ENCODE data around the gene EPS8L2.
"Not testable (repeated sequence)": the region's sequence is repeated elsewhere in the genome, so short reads cannot be mapped to it uniquely, and the experiment has no call there.

The EPS8L2 gene

DNA sequence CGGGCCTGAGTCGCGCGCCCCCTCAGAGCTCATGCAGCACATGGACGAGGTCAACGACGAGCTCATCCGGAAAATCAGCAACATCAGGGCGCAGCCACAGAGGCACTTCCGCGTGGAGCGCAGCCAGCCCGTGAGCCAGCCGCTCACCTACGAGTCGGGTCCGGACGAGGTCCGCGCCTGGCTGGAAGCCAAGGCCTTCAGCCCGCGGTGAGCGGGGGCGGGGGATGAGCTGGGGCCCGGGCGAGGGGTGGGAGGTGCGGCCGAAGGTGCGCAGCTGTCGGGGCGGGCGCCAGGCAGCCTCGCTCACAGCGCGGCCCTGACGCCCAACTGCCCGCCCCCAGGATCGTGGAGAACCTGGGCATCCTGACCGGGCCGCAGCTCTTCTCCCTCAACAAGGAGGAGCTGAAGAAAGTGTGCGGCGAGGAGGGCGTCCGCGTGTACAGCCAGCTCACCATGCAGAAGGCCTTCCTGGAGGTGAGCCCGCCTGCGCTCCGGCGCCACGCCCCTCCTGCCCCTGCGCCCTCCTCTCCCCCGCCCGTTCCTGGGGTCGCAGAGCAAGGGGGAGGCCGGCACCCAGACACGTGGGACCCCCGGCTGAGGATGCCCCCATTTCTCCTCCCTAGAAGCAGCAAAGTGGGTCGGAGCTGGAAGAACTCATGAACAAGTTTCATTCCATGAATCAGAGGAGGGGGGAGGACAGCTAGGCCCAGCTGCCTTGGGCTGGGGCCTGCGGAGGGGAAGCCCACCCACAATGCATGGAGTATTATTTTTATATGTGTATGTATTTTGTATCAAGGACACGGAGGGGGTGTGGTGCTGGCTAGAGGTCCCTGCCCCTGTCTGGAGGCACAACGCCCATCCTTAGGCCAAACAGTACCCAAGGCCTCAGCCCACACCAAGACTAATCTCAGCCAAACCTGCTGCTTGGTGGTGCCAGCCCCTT, 20.5 kb downstream of the EPS8L2 start:
- peak; percentile 18 for DNase-seq

DNA sequence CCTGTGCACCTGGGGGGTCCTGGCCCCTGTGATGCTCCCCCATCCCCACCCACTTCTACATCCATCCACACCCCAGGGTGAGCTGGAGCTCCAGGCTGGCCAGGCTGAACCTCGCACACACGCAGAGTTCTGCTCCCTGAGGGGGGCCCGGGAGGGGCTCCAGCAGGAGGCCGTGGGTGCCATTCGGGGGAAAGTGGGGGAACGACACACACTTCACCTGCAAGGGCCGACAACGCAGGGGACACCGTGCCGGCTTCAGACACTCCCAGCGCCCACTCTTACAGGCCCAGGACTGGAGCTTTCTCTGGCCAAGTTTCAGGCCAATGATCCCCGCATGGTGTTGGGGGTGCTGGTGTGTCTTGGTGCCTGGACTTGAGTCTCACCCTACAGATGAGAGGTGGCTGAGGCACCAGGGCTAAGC, 21.3 kb downstream of the EPS8L2 start:
- no peak for DNase-seq

DNA sequence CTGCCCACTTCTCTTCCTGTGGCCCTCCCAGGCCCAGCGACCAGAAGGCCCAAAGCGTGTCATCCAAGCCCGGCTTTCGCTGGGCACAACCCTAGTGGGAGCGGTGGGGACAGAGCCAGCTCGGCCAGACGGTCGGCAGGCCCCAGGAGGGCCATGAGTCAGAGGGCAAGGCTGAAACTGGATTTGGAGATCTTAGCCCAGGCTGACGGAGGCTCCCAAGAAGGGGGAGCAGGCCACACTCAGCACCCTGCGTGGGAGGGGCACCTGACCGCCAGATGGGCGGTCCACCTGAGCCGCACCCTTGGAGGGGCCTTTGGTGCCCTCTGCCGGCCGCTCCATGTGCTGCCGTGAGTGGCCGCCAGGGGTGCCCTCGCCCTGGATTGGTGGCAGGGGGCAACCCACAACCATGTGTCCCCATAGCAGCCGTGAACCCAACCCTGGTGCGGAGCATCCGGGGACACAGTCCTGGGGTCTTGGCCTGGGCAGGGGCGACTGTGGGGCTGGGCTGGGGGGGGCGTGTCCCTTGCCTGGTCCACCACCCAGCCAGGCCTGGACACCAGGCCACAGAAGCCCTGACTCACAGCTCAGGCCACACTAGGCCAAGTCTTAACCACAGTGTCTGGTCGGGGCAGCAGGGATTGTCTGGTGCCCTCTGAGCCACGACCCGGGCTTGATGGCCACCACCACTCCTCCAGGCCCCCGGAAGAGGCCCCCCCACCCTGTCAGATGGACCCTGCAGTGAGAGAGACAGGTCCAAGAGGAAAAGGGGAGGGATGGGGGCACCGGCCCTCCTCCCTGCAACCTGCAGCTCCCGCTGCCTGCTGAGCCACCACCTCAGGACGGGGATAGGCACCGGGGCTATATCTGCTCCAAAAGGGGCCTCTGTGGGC, 22.1 kb downstream of the EPS8L2 start:
- DNase-seq, result peak; percentile 12

- no peak for DNase-seq
These were observed 23.0 kb downstream of the EPS8L2 start for GRCh38 chr11:728901-729491.

- DNase-seq, result no peak
These were observed 23.6 kb downstream of the EPS8L2 start for GRCh38 chr11:729492-730074.

GRCh38 chr11:733072-733471, 27.0 kb downstream of the EPS8L2 start:
- DNase-seq, result no peak

GRCh38 chr11:734541-734940, 28.5 kb downstream of the EPS8L2 start:
- not testable (repeated sequence) for DNase-seq

GRCh38 chr11:737366-737765, 31.3 kb downstream of the EPS8L2 start:
- no peak for DNase-seq

DNA sequence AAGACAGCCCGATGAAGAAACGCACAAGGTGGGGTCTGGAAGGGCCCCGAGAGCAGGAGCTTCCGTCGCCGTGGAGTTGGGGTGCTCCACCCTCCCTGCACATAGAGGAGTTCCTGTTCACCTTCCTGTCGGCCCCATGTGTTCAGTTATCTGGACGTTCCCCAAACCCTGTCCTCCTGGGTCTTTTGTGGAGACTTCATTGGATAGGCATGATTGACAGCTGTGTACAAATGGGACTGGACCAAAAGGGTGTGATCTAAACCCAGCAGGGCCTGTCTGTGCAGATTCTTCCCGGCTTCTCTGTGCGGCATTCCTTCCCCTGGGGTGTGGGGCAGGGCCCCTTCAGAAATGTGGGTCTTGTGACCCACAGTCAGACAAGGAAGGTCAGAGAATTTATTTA, 31.9 kb downstream of the EPS8L2 start:
- DNase-seq, result not testable (repeated sequence)

DNA sequence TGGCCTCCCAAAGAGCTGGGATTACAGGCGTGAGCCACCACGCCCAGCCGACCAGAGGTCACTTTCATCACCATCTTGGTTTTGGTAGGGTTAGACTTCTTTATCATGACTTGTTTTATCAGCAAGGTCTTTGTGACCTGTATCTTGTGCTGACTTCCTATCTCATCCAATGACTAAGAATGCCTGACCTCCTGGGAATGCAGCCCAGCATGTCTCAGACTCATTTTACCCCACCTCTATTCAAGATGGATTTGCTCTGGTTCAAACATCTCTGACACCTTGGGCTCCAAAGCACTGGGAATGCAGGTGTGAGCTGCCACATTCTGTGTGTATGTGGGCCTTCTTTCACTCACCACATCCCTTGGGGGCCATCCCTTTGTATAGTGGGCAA, 36.1 kb downstream of the EPS8L2 start:
- DNase-seq, result no peak

GRCh38 chr11:742571-743201, 36.7 kb downstream of the EPS8L2 start:
- no peak for DNase-seq

GRCh38 chr11:745428-745827, 39.4 kb downstream of the EPS8L2 start:
- no peak for DNase-seq

- peak; percentile 5 for DNase-seq
These were observed 40.5 kb downstream of the EPS8L2 start for GRCh38 chr11:746289-747157.

DNA sequence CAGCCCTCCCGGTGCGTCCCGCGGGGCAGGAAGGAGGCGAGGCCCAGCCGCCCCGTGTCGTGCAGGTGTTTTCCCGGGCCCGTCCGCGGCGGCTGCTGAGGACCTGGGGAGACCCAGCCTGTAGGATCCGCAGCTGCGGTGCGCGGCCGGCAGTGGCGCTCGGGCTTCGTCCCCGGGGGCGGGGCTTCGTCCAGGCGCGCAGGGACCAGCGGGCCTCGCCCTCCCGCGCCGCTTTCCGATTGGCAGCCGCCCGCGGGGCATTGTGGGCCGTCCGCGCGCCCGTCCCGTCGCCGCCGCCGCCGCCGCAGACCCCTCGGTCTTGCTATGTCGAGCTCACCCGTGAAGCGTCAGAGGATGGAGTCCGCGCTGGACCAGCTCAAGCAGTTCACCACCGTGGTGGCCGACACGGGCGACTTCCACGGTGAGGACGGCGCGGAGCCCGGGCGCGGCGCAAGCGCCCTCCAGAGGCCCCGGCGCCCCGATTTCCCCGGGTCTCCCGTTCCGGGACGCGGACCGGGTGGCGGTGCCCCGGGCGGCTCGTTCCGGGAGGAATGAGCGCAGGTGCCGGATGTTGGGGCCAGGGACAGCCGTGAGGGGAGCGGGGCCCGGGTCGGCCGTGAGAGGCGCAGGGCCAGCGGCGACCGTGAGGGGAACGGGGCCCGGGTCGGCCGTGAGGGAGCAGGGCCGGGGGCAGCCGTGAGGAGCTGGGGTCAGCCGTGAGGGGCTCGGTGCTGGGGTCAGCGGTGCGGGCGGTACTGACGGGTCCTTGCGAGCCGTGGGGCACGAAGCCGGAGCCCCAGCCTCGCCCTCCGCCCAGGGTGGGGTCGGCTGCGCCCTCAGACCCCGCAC, 41.4 kb downstream of the EPS8L2 start, which contains the start of gene TALDO1:
TALDO1 (plus strand) TSS at position 307 of the 849 bp plus-strand sequence; CDS start at position 325, 18 bp downstream.
- peak; percentile 63 for DNase-seq

- no peak for DNase-seq
These were observed 42.0 kb downstream of the EPS8L2 start for GRCh38 chr11:748007-748359.

DNA sequence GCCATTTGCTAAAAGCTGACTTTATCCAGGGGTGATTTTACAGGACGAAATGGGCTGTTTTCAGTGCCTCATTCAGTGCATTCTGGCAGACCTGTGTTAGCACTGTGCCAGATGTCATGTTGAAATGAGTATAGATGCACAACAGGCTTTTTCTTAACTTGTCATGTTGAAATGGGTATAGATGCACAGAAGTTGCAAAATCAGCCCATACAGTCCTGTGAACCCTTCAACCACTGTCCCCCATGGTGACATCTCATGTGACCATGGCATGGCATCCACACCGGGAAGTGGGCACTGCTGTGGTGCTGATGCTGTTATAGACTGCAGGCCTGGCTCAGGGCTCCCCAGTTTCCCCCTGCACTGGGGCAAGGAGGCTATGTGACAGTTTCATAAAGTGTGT, 43.7 kb downstream of the EPS8L2 start:
- DNase-seq, result no peak

DNA sequence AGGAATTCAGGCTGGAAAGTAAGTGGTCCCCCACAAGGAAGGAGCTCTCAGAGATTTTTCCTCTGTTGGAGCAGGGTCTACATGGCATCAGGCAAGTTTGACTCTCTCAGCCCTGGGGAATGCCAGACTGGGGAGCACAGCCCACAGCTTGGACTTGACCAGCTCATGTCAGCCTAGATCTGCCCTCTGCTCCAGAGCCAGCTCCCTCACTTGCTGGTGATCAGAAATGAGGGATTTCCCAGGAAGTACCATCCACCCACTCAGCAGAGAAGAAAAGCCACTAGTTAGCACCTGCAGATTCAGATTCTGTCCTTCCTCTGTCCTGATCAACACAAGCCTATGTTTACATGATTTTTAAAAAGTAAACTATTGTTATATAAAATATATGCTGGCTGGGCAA, 54.2 kb downstream of the EPS8L2 start:
- no peak for DNase-seq

GRCh38 chr11:761526-762108, 55.6 kb downstream of the EPS8L2 start:
- DNase-seq, result no peak

DNA sequence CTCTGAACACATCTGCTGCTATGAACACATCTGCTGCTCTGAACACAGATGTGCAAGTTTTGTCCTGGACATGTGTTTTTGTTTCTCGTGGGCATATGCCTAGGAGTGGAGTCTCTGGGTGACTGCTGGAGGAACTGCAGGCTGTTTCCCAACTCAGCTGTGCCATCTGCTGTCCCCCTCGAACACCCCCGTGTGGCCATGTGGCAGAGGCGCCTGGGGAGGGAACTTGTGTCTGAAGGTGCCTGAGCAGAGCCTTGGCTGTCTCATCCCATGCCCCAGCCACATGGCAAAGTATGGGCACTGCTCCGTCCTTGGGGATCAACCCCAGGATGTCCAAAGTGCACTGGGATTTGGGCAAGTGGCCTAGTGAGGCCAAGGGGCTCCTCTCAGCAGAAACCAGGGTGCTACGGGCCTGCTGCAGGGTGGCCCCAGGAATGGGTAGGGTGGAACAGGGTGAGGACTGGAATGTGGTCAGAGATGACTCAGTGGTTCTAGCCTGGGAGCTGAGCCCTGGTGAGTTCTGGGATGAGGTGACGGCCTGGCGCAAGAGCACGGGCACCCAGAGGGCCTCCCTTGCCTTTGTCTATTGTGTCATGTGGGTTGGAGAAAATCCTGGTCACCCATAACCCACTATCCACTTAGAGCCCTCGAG, 56.5 kb downstream of the EPS8L2 start:
- DNase-seq, result peak; percentile 85

Measured in NCI-H2171 treated with DMSO at 0.1 percent for 48 hours (cell line).